Kidney epithelial cell (primary cell): ENCODE measurements around the gene SNTG2. TPM values are rescaled to one million over a fixed set of nuclear protein-coding genes. Genes with fewer than 3 reads are reported as not detected.

Experiments used
- DNase-seq: peaks from one replicate; pipeline ENCODE4 v3.0.0-alpha.2; 2010; ENCODE audit warnings: low read depth
- H3K27me3 ChIP-seq: 2 replicates; pipeline ENCODE4 v1.6.0; 2011; ENCODE audit warnings: low read length; ENCODE audit not compliant: control insufficient read depth, insufficient read depth
- H3K36me3 ChIP-seq: 2 replicates; pipeline ENCODE4 v1.5.1; 2011; ENCODE audit warnings: low read length; ENCODE audit not compliant: control insufficient read depth, insufficient read depth
- H3K4me3 ChIP-seq: 2 replicates; pipeline ENCODE4 v1.5.1; 2011; ENCODE audit warnings: low read depth, mild to moderate bottlenecking, control low read depth, low read length
- CTCF ChIP-seq: IDR thresholded peaks from 2 replicates; pipeline ENCODE4 v1.5.1; 2011; ENCODE audit warnings: mild to moderate bottlenecking, moderate library complexity, low read length, control low read depth, inconsistent platforms; ENCODE audit not compliant: insufficient read depth, poor library complexity, severe bottlenecking
- total RNA-seq: library from RNA; depleted of rRNA; stranded (reverse); fragments of >200 nt; gene quantifications from 2 replicates; pipeline ENCODE4 v1.2.3, GENCODE V29; 2015

SNTG2 gene
- total RNA-seq, 1 donor from 2014 or later, result 0.38 TPM

GRCh38 chr2:1246239-1246638 lies 295.6 kb downstream of the SNTG2 start:
- no peaks in the 10 kb centered on the region for H3K36me3 ChIP-seq
- no peak for TF ChIP-seq CTCF
- no peak for DNase-seq
- no peak overlapping the region for H3K4me3 ChIP-seq
- H3K27me3 ChIP-seq, result no peaks in the 10 kb centered on the region

- Histone ChIP-seq H3K4me3 (no peak overlapping the region), H3K27me3 (no peaks in the 10 kb centered on the region), H3K36me3 (no peaks in the 10 kb centered on the region)
- DNase-seq, result no peak
- TF ChIP-seq CTCF, result no peak
These were observed 296.3 kb downstream of the SNTG2 start for GRCh38 chr2:1246991-1247390.

- H3K27me3 ChIP-seq, result no peaks in the 10 kb centered on the region
- no peak for TF ChIP-seq CTCF
- H3K36me3 ChIP-seq, result no peaks in the 10 kb centered on the region
- DNase-seq, result no peak
- no peak overlapping the region for H3K4me3 ChIP-seq
These were observed 297.5 kb downstream of the SNTG2 start for GRCh38 chr2:1248187-1248586.

- no peaks in the 10 kb centered on the region for H3K27me3 ChIP-seq
These were observed 299.4 kb downstream of the SNTG2 start for GRCh38 chr2:1249897-1250687.

GRCh38 chr2:1251520-1251919 lies 300.9 kb downstream of the SNTG2 start:
- Histone ChIP-seq H3K4me3 (no peak overlapping the region), H3K36me3 (no peaks in the 10 kb centered on the region), H3K27me3 (no peaks in the 10 kb centered on the region)
- TF ChIP-seq CTCF, result no peak
- DNase-seq, result no peak

More at GRCh38 chr2:1249897-1250687, 299.4 kb downstream of the SNTG2 start:
- DNase-seq, result no peak
- no peak for TF ChIP-seq CTCF
- H3K4me3 ChIP-seq, result no peak overlapping the region
- no peaks in the 10 kb centered on the region for H3K36me3 ChIP-seq

- Histone ChIP-seq H3K4me3 (no peak overlapping the region), H3K36me3 (no peaks in the 10 kb centered on the region), H3K27me3 (no peaks in the 10 kb centered on the region)
- no peak for TF ChIP-seq CTCF
- no peak for DNase-seq
These were observed 303.0 kb downstream of the SNTG2 start for GRCh38 chr2:1253629-1254028.
